Measurements from ENCODE around the gene ANKRD33B.

Gene ANKRD33B

DNA sequence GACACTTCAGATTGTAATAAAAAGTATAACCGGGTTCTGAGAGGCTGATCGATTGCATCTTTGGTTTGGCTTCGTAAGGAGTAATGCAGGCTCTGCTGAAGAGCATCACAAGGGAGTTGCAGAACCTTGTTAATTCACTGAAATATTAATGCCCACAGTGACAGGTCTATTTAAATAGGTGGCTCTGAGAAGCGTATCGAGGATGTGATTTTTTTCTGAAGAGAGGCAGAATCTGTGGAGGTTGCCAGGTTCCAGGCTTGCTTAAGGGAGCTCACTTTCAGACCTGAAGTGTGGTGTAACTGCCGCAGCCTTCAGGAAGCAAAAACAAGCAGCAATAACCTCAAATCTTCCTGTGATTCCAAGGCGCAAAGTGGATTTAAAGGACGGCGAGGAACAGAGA lies 80.3 kb downstream of the ANKRD33B start:
- DNase-seq, result no peak

DNA sequence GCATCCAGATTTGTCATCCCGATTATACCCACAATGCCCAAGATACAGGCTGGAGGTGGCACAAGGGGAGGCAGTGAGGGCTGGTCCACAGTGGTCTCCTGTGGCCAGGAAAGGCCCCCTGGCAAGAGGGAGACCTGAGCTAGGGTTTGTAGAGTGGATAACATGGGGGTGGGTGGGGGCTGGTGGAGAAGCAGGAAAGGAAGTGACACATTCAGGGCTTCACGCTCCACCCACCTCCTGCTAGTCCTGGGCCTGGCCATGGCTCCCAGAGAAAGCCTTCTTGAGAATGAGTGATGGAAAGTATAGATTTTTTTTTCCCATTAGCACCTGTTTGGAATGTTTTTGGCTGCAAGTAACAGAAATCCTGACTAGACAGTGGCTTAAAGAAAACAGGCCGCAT lies 81.3 kb downstream of the ANKRD33B start:
- DNase-seq, result no peak

DNA sequence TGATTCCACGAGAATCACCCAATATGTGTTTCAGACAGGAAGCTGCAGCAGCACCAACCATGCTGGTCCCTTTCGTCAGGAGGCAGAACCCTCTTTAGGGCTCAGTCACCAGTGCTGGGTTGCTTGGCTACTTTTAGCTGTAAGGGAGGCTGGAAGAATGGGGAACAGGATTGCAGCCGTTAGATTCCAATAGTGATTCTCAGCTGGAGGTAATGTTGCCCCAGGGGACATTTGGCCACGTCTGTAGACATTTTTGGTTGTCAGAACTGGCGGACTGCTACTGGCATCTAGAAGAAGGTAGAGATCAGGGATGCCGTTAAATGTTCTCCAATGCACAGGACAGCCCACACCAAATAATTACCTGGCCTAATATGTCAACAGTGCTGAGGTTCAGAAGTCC lies 81.8 kb downstream of the ANKRD33B start:
- DNase-seq, result no peak

DNA sequence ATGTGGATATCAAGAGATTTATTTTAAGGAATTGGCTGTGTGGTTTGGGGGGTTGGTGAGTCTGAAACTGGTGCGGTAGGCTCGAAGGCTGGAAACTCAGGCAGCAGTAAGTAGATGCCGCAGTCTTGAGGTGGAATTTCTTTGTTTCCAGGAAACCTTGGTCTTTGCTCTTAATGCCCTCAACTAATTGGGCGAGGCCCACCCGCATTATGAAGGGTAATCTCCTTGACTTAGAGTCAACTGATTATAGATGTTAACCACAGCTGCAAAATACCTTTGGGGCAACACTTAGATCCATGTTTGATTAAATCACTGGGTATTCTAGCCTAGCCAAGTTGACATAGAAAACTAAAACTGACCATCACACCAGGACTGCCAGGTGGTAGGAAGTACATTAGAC lies 83.8 kb downstream of the ANKRD33B start:
- no peak for DNase-seq

DNA sequence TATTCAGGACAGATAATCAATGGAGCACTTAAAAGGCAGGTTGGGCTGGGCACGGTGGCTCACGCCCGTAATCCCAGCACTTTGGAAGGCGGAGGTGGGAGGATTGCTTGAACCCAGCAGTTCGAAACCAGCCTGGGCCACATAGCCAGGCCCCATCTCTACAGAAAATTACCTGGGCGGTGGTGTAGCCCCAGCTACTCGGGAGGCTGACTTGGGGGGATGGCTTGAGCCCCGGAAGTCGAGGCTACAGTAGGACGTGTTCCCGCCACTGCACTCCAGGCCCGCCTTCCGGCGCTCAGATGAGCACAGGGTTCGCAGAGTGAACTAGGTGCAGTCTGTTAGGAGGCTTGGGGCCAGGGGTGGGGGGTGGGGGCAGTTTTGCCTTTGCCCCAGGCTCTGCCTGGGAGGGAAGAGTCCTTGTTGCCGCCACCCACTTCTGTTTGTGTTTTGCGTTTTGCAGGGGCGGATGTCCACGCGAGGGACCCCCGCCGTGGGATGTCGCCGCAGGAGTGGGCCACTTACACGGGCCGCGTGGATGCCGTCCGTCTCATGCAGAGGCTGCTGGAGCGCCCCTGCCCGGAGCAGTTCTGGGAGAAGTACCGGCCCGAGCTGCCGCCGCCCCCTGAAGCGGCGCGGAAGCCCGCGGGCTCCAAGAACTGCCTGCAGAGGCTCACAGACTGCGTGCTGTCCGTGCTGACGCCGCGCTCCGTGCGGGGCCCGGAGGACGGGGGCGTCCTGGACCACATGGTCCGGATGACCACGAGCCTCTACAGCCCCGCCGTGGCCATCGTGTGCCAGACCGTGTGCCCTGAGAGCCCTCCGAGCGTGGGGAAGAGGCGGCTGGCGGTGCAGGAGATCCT lies 85.2 kb downstream of the ANKRD33B start:
- DNase-seq, result no peak

DNA sequence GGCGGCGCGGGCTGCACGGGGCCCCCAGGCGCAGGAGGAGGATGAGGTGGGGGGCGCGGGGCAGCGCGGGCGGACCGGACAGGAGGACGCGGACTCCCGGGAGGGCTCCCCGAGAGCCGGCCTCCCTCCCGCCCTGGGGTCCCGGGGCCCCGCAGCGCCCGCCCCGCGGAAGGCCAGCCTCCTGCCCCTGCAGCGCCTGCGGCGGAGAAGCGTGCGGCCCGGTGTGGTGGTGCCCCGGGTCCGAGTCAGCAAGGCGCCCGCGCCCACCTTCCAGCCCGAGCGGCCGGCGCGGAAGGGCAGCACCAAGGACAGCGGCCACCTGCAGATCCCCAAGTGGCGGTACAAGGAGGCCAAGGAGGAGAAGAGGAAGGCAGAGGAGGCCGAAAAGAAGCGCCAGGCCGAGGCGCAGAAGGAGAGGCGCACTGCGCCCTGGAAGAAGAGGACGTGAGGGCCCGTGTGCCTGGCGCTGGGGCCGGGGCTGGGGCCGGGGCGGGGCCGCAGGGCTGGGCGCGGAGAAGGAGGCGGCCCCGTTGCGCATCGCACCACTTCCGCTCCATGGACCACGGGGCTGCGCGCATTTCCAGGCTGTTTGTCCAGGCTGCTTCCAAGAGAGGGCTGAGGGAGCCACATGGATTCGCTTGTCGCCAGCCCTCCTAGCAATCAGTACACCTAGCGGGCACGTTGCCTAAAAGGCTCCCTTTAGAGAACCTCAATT lies 86.0 kb downstream of the ANKRD33B start:
- DNase-seq, result no peak

DNA sequence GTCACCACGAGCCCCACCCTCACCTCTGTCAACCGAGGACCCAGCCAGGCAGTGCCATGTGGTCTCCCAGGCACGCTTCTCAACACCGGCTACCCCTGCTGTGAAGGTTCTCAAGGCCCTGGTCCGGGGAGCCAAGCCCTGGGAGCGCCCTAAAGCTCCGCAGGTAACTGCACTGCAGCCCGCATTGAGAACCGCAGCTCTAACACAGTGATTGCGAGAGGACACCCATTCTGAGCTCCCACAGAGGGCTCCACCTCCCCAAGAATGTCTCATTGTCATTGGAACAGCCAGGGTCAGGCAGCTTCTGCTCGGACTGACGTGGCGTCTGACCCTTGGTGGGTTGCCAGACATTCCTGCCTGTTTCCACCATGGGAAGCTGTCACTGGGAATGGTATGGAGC lies 88.3 kb downstream of the ANKRD33B start:
- no peak for DNase-seq

DNA sequence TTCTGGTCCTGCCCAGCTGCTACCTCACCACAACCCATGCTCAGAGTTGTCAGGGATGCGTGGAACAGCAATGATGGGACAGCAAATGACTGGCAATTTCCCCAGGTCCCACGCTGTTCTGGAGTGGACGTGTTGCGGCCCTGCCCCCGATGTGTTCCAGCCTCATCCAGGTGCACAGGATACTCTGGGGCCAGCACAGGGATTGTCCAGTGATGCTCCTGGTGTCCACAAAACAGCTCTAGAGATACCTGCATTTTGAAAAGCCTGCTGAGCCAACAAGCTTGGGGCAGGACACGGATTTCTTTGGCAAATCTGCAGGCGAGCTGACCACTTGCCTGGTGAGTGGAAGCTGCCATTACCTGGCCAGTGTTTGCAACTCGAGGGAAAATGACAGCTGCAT lies 88.7 kb downstream of the ANKRD33B start:
- DNase-seq, result no peak

DNA sequence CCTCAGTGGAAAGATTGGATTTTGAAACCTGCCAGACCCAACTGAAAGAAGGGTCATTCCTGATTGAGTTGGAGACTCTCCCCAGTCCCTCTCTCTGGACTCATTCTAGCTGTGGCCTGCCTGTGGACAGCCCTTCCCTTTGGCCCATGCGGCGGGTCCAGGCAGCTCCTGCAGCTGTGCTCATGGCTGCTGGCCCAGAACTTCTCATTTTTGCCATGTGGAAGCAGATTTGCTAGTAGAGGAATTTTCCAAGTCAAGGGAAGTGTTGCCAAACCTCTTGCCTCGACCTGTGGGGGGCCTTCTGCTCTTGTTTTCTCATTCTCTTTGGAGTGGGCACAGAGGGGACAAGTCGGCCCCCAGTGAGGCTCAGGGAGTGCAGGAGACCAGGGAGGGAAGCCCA lies 89.2 kb downstream of the ANKRD33B start:
- no peak for DNase-seq

DNA sequence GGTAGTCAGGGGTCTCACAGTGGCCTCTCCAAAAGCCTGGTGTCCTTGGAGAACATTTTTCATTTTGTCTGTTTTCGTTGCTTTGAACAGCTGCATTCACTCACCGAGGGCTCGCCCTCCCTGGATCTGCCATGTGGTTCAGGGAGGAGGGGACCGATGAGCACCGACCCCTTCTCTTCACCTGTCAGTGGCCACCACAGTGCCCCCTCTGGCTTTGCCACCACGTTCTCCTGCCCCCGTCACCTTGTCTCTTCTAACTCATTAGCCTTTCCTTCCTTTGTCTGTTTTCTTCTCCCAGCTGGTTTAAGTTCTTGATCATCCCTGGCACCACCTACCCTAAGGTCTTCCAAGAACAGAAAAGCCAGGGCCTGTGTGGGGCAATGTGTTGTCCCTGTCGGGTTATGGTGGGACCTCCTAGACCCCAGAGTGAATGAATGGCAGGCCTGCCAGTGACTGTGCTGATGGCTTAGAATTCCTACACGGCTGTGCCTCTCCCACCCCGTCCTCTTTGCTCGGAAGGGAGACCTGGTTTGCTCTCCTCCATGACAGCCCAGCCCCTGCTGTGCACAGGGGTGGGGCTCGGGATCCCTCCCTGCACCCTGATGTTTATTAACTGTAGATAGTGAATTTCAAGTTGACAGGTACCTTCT lies 90.0 kb downstream of the ANKRD33B start:
- DNase-seq, result no peak

DNA sequence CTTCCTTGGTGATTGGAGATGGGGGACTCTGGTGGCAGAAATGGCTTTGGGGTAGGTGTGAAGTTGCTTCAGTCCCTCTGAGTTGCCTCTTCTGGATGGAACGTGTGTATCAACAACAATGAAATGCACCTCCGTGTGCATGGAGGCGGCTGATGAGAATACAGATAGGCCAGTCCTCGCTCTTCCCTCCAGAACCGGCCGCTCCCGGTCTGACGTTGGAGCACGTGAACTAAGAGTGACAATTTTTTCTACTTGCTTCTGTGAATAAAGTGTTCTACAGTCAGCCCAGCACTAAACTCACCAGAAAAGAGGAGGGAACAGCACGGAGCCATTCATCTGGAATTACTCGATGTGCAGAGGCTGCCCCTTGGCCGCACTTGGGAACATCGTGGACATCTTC lies 90.7 kb downstream of the ANKRD33B start:
- no peak for DNase-seq

DNA sequence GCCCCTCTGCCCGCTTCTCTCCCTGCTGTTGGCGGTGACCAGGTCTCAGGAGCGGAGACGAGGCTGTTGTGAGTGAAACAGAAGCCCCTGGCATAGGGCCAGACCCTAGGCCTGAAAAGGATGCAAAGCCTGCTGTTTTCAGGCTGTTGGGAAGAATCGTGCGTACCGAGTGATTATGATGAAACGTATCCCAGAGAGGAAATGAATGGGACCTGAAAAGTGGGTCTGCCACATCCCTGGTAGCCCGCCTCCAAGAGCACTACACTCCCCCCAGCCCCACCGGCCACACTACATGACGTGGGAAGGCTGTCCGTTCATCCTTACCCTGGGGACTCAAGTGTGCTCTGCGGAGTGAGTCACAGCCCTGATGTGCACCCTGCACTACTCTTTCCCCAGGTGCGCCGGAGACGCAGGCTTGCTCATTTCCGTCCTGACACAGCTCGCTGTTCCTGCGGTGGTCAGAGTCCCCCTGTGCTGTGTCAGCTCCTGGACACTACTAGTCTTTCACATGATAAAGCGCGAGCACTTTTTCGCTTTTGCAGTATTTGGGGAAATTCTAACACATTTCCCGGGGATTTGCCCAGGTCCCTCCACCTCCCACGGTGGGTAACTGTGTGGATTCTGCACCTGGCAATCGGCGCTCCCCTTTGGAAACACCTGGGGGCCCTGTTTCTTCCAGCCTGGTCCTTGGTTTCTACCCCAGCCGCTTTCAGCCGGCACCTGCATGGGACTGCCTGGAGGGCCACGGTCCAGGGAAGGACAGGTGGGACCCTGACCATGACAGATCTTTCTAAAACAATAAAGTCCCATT lies 91.5 kb downstream of the ANKRD33B start:
- DNase-seq, result no peak

DNA sequence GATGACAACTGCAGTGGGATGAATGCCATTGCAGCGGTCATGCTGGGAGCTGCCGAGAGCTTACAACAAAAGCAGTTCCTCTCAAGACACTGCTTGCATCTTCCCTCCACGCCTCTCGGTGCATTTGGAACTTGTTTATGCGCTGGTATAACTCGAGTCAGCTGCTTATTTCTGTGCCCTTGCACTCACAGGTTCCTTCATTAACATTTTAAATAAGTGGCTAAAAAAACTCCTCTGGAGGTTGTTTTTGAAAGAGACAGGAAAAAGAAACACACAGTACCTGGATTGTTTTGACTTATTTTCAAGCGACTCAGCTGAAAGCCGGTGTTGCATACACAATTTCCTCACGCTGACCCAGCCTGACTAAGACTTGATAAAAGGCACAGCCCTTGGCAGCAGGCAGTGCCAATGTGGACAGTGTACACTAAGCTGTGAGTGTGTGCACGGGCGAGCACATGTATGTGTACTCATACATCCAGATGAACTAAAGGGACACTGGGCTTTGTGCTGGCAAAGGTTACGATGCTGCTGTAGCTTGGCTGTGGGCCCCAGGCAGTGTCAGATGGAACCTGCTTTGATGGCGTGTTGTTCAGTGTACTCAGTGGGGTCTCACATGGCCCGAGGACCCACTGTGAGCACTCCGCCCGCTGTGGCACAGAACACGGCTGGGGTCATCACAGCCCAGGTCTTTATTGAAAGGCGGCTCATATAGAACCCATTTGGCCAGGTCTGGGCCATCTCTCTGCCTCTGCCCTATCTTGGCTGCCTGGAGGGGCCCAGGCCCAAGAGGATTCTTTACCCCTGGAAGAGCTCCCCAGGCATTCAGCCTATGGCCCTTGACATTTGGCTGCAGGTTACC lies 92.3 kb downstream of the ANKRD33B start:
- DNase-seq, result no peak

DNA sequence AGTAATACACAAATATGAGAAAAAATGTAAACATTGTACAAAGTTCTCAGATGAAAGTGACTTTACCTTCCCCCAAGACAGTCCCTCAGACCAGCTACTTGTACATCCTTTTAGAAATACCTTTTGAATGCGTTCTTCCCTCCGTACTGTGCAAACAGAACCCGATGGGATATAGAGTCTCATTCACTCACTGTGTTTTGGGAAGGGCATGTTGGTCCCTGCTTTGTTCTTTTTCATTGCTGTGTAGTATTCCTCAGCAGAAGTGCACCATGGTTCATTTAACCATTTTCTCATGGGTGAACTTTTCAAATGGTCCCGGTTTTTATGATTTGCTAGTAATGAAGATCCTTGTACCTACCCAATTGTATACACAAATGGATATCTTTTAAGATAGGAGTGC lies 94.4 kb downstream of the ANKRD33B start:
- DNase-seq, result no peak

DNA sequence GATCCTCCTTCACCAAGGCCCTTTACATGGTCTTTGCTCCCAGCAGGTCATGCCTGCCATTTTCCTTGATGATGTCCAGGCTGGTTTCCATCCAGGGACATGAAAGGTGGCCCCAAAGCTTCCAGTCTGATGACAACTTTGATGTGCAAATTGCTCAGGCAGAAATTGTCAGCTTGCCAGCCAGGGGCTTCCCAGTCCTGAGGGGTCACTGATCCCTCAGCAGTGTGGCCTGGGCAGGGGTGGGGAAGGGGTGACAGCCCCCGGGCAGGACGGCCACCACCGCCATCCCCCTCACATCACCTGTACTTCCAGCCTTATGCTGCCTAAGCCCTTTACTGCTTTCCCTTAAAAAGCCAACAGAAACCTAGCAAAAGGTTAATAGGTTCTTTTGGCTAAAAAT lies 96.3 kb downstream of the ANKRD33B start:
- no peak for DNase-seq

DNA sequence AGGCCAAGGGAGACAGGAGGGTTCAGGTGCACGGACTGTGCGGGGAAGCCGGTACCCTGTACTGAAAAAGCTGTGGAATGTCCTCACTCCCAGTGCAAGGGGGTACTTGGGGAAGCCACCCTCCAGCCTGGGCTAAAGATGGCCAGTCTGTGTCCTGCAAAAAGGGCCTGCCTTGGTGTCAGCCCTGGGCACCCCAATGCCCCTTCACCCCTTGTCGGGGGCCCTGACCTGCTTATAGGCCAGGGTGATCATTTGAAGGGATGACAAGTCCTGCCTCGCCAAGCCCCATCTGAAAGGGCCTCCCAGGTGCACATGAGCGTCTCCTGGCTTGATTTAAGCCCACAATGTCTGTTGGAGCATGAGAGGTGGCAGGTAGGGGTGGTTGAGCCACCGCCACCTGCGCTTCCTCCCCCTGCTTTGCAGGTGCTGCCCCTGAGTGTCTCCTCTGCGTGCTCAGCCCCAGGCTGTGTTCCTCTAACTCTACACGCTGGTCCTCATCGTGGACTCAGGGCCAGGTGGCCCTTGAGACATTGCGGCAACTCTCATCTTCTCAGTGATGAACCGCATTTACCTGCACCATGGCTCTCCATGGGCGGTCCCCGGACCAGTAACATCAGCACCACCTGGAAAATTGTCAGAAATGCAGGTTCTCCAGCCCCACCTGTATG lies 97.0 kb downstream of the ANKRD33B start:
- DNase-seq, result no peak

DNA sequence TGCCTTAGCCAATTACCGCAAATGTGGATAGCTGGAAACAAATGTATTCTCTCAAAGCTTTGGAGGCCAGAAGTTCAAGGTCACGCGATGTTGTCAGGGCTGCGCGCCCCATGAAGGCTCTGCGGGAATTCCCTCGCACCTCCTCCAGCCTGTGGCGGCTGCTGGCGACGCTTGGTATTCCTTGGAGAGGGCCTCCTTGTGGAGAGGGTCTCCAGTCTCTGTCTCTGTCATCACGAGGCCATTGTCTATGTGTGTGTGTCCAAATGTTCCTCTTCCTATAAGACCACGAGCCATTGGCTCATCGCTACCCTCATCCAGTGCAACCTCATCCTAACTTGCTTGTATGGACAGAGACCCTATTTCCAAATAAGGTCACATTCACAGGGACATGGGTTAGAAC lies 97.5 kb downstream of the ANKRD33B start:
- no peak for DNase-seq

DNA sequence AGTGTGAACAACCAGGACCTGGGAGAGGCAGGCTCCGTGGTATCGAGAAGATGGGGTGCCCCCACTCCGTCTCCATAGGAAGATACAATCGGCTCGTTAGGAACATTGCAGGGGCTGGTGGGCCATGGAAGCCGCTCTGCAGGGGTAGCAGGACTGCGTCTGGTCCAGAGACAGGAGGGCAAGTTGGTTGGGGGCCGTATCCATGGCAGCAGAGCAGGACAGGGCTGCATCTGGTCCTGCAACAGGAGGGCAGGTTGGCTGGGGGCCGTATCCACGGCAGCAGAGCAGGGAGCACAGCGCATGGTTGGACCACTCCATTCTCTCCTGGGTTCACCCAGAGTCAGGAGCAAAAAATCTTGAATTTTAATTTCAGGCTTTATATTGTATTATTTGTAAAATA lies 98.2 kb downstream of the ANKRD33B start:
- DNase-seq, result no peak

DNA sequence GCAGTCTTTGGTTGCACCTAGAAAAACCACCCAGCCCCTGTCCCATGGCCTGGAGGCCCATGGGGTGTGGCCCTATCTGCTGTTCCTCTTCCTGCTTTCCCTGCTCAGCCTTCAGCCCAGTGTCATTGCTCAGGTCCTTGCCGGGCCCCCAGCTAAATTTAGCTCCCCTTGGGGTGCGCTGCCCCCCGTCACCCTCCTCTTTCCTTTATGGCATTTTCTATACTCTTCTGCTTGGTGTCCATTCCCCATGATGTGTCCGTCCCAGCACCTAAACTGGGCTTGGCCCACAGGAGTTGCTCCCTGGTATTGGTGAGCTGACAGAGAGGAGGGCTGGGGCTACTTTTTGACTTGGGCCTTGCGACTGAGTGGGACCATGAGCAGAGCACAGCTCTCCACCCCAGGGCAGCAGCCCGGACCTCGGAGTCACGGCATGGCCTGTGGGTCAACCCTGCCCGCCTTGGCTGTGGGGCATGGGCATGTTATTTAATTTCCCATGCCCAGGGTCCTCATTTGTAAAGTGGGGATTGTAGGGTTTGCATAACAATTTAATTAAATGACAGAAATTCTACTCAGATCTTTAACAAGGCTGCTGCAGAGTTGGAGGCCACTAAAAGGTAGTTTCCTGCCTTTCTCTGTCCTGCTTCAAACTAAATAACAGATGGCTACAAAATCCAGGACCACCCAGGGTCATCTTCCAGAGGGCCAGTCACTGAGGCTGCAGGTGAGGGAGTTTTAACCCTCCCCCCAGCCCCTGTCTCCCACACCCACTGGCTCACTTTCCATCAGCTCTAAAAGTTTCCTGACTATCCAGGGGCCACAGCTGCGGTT lies 99.0 kb downstream of the ANKRD33B start:
- no peak for DNase-seq

DNA sequence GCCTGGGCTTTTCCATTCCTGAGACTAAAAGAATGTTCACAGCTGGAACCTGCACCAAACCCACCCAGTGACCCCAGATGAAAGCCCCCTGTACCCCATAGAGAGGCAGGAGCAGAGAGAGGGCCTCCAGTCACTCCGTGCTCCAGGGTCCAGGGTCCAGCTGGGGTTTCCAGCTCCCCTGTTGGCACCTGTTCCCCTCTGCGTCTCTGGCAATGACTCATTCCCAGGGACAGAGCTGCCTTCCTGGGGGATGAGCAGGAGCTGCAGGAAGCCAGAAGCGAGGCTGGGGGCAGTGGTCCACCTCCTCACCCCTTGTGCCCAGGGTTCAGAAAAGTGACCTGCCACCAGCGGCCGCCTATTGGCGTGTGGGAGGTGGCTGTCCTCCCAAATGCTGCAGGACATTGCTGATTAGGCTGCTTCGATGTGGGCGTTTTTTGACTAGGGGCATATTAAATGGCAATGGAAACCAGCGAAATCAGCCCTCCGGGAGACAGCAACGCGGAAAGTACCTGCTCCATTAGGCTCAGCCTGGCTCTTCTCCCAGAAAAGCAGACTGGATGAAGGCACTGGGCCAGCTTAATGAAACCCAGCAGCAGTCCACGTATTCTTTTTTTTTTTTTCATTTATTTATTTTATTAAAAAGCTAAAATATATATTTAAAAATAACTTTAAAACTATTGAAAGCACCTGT lies 99.8 kb downstream of the ANKRD33B start:
- no peak for DNase-seq
